ENCODE results near the gene TTLL10. TPM values are rescaled to one million over a fixed set of nuclear protein-coding genes. Genes with fewer than 3 reads are reported as not detected.
"Not testable (repeated sequence)": the region's sequence is repeated elsewhere in the genome, so short reads cannot be mapped to it uniquely, and the experiment has no call there.

Gene TTLL10
- total and polyA plus RNA-seq, 2 of the 8 experiments (the other 6 are each of a cell fraction or from before 2014, with no cell fraction given), result 1.1 to 1.7 TPM

GRCh38 chr1:1194723-1195122, 21.0 kb downstream of the TTLL10 start (continued):
- no peak for TF ChIP-seq CBX5 (IDR thresholded peaks at IDR 0.05; ENCODE audit: low read depth, low read length)
- no peak for TF ChIP-seq RBBP5 (IDR thresholded peaks at IDR 0.05; ENCODE audit: borderline replicate concordance, low read depth, low read length)
- TF ChIP-seq GTF2F1 (IDR thresholded peaks at IDR 0.05; ENCODE audit: borderline replicate concordance, low read depth, low read length), result no peak
- no peak for TF ChIP-seq SRF (IDR thresholded peaks at IDR 0.05; ENCODE audit: low read depth, low read length)

- H2BK12ac ChIP-seq (ENCODE audit: low read depth, low read length); H2AK5ac ChIP-seq (ENCODE audit: low read depth, low read length); POLR2A ChIA-PET (ENCODE audit: partially characterized antibody); H3K14ac ChIP-seq (ENCODE audit: insufficient read length); H3K4me2 ChIP-seq (ENCODE audit: insufficient read depth in 1 of 2, low read depth in 2 of 2, low read length in 2 of 2); FAIRE-seq; H4K5ac ChIP-seq (ENCODE audit: insufficient read length, low read depth, low read length); H3K27me3 ChIP-seq (replicated peaks in 1 of 4; ENCODE audit: control insufficient read depth in 3 of 4, extremely low read depth in 1 of 4, insufficient read depth in 3 of 4, low read length in 3 of 4); H3K18ac ChIP-seq (ENCODE audit: extremely low read depth, low read length); H3K56ac ChIP-seq (replicated peaks; ENCODE audit: insufficient read length, low read depth, low read length); H3K27ac ChIP-seq (ENCODE audit: low read depth, low read length); DNase-seq (ENCODE audit: low read depth in 1 of 2, low spot score in 2 of 2); H3K4me3 ChIP-seq (ENCODE audit: extremely low read depth in 1 of 4, insufficient read depth in 2 of 4, low read depth in 3 of 4, low read length in 4 of 4); H2AFZ ChIP-seq (ENCODE audit: low read length); H2BK20ac ChIP-seq (ENCODE audit: low read length); H4K8ac ChIP-seq (ENCODE audit: extremely low read depth, insufficient read depth, low read length); H2BK120ac ChIP-seq (replicated peaks; ENCODE audit: low read depth, low read length); H4K20me1 ChIP-seq (replicated peaks in 1 of 2; ENCODE audit: control insufficient read depth in 1 of 2, insufficient read depth in 2 of 2, low read length in 2 of 2); H2BK15ac ChIP-seq (ENCODE audit: low read length); H3K36me3 ChIP-seq (ENCODE audit: control insufficient read depth in 2 of 4, insufficient read depth in 4 of 4, low read length in 3 of 4); H4K91ac ChIP-seq (replicated peaks; ENCODE audit: insufficient read length, low read length); H3K4me1 ChIP-seq (replicated peaks in 1 of 4; ENCODE audit: control insufficient read depth in 3 of 4, insufficient read depth in 4 of 4, low read length in 3 of 4); H2BK5ac ChIP-seq (ENCODE audit: low read depth, low read length); H3K79me2 ChIP-seq (ENCODE audit: control insufficient read depth in 1 of 2, insufficient read depth in 2 of 2, low read length in 2 of 2); H3K79me1 ChIP-seq (ENCODE audit: low read depth, low read length); H3K9ac ChIP-seq (replicated peaks in 1 of 4; ENCODE audit: extremely low read depth in 1 of 4, low read depth in 3 of 4, low read length in 3 of 4); H3K23ac ChIP-seq (ENCODE audit: insufficient read length); H3K4ac ChIP-seq (replicated peaks; ENCODE audit: insufficient read length, low read depth, low read length); H3K23me2 ChIP-seq (ENCODE audit: low read depth, low read length): not testable (repeated sequence)
- CTCF ChIA-PET (ENCODE audit: partially characterized antibody), result interaction anchor here (1.2 to 3.5 kb wide), 3 partner anchors 73 to 212 kb away, joined by 3 to 14 read pairs (median 3); no protein-coding TSS in a partner anchor
- WGBS, 2 experiments (ENCODE audit: extremely low coverage in 1 of 2, insufficient coverage in 1 of 2, insufficient read length in 1 of 2, insufficient replicate concordance in 2 of 2, low coverage in 1 of 2, low lambda C conversion rate in 2 of 2, missing lambda C conversion rate in 1 of 2), result 88% methylated on average over 6 of the region's 6 CpGs; no CpG with 5 or more reads in 1 of the 2 experiments
- peaks cover 5 to 14% of the 10 kb centered on the region in 2 experiments; a peak in 3 of 4 replicates for H3K9me3 ChIP-seq (ENCODE audit: insufficient read depth in 2 of 2, low read depth in 1 of 2, low read length in 1 of 2)
Observed at GRCh38 chr1:1195726-1196125, 22.0 kb downstream of the TTLL10 start.

Measured in H1 (cell line).